Vagina (tissue), 2 donors: ENCODE data around the gene ZNF547.

Source experiments
- POLR2A ChIP-seq, 2 donors: fragments of 450-650 bp; IDR thresholded peaks; one replicate each; pipeline ENCODE4 v1.6.1; 2017; ENCODE audit warnings: antibody characterized with exemption in 2 of 2, mild to moderate bottlenecking in 2 of 2, moderate library complexity in 2 of 2
- POLR2AphosphoS5 ChIP-seq, 2 donors: sonication (generic); formaldehyde crosslinking; IDR thresholded peaks; one replicate each; pipeline ENCODE4 v1.9.0; 2017; ENCODE audit warnings: antibody characterized with exemption in 2 of 2, mild to moderate bottlenecking in 2 of 2, low read depth in 1 of 2; ENCODE audit not compliant: insufficient read depth in 1 of 2
- TF ChIP-seq, protein P1 (sequence below), 3 experiments: fragments of 450-650 bp in 2 of 3; fragments of 200-600 bp in 1 of 3; sonication (generic) in 1 of 3; IDR thresholded peaks; one replicate each; pipeline ENCODE4 v1.5.1; 2017 to 2019; ENCODE audit warnings: antibody characterized with exemption in 3 of 3, mild to moderate bottlenecking in 2 of 3, moderate library complexity in 2 of 3

DNA sequence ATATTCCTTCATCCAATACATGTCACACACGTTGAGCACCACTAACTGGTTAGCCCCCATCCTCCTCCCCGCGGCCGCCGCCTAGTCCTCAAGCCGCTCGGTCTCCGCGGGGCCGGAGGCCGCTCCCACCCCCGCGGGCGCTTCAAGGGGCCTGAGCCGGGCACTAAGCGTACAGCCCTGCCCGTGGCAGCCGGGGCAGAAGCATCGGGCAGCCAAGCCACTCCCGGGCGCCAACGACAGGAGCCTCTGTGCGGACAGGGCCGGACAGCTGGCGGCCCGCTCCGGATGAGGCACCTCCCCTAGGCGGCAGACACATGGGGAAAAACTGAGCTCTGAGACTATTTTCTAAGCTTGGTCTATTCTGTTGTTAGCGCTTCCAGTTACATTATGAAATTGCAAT lies 45.8 kb upstream of the ZNF547 start:
- no peak for TF ChIP-seq POLR2A (IDR thresholded peaks at IDR 0.05)
- TF ChIP-seq, protein P1, sequence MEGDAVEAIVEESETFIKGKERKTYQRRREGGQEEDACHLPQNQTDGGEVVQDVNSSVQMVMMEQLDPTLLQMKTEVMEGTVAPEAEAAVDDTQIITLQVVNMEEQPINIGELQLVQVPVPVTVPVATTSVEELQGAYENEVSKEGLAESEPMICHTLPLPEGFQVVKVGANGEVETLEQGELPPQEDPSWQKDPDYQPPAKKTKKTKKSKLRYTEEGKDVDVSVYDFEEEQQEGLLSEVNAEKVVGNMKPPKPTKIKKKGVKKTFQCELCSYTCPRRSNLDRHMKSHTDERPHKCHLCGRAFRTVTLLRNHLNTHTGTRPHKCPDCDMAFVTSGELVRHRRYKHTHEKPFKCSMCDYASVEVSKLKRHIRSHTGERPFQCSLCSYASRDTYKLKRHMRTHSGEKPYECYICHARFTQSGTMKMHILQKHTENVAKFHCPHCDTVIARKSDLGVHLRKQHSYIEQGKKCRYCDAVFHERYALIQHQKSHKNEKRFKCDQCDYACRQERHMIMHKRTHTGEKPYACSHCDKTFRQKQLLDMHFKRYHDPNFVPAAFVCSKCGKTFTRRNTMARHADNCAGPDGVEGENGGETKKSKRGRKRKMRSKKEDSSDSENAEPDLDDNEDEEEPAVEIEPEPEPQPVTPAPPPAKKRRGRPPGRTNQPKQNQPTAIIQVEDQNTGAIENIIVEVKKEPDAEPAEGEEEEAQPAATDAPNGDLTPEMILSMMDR (IDR thresholded peaks at IDR 0.05) = no peak
- TF ChIP-seq POLR2AphosphoS5 (IDR thresholded peaks at IDR 0.05; ENCODE audit: insufficient read depth in 1 of 2, low read depth in 1 of 2) = no peak
